Fibroblast of lung (primary cell): Measurements from ENCODE around the gene MTF2.

Experiments used
- EZH2 ChIP-seq: IDR thresholded peaks from 2 replicates; pipeline ENCODE4 v1.5.1; 2012; ENCODE audit warnings: low read length, control low read depth, mild to moderate bottlenecking; ENCODE audit errors: missing control alignments
- TF ChIP-seq, protein P1 (sequence below), 2 donors: IDR thresholded peaks in 1 of 2; conservative IDR thresholded peaks in 1 of 2; 1 replicate in 1 of 2; 2 replicates in 1 of 2; pipeline ENCODE4 v1.5.1; 2011 to 2012; ENCODE audit warnings: low read length in 2 of 2, control low read depth in 1 of 2, inconsistent platforms in 1 of 2, low read depth in 1 of 2, mild to moderate bottlenecking in 1 of 2

DNA sequence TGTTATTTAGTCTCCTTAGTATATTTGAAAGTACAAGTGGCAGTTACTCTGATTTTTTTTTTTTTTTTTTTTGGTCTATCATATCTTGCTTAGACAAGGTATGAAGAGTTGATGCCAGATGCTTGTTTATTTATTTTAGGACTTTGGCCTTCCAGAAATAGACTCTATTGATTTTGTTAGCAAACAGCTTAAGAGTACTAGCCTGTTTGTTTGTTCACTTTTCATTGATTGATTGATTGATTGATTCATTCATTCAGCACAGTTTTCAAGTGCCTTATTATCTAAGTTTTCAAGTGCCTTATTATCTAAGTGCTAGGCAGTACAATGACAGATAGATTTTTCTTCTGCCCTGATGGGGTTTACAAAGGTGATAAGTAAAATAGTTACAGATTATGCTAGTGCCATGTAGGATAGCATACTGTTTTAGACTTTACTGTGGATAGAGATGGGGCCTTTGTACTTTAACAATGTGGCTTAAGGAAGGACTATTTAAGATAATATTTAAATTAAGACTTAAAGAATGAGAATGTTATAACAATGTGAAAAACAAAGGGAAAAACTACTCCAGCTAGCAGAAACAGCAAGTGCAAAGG lies 50.5 kb downstream of the MTF2 start:
- no peak for TF ChIP-seq EZH2
- TF ChIP-seq, protein P1, sequence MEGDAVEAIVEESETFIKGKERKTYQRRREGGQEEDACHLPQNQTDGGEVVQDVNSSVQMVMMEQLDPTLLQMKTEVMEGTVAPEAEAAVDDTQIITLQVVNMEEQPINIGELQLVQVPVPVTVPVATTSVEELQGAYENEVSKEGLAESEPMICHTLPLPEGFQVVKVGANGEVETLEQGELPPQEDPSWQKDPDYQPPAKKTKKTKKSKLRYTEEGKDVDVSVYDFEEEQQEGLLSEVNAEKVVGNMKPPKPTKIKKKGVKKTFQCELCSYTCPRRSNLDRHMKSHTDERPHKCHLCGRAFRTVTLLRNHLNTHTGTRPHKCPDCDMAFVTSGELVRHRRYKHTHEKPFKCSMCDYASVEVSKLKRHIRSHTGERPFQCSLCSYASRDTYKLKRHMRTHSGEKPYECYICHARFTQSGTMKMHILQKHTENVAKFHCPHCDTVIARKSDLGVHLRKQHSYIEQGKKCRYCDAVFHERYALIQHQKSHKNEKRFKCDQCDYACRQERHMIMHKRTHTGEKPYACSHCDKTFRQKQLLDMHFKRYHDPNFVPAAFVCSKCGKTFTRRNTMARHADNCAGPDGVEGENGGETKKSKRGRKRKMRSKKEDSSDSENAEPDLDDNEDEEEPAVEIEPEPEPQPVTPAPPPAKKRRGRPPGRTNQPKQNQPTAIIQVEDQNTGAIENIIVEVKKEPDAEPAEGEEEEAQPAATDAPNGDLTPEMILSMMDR (conservative IDR thresholded peaks at IDR 0.05 in 1 of 2, IDR thresholded peaks at IDR 0.05 in 1 of 2; ENCODE audit: low read depth in 1 of 2, low read length in 2 of 2) = no peak
